Measurements from ENCODE around the gene YIPF5.

Gene YIPF5

GRCh38 chr5:144117412-144117811 is 53.0 kb downstream of the YIPF5 start:
- Mint-ChIP-seq H3K9me3 (no peaks in the 10 kb centered on the region), H3K27ac (no peak overlapping the region), H3K27me3 (no peaks in the 10 kb centered on the region), H3K36me3 (peaks cover 2% of the 10 kb centered on the region), H3K4me3 (no peak overlapping the region), H3K4me1 (no peaks in the 10 kb centered on the region)

GRCh38 chr5:144114571-144114970 is 55.9 kb downstream of the YIPF5 start:
- no peak overlapping the region for H3K4me3 Mint-ChIP-seq
- no peaks in the 10 kb centered on the region for H3K9me3 Mint-ChIP-seq
- no peaks in the 10 kb centered on the region for H3K36me3 Mint-ChIP-seq
- H3K27me3 Mint-ChIP-seq = peaks cover 1% of the 10 kb centered on the region
- H3K4me1 Mint-ChIP-seq = no peaks in the 10 kb centered on the region
- no peak overlapping the region for H3K27ac Mint-ChIP-seq
